MCF 10A (cell line): ENCODE results near the gene RPS14. TPM values are rescaled to one million over a fixed set of nuclear protein-coding genes. Genes with fewer than 3 reads are reported as not detected.

Experiments used
- BruUV-seq: library from RNA; stranded (reverse); fragments of 400-500 nt; replicated peaks from 2 replicates; lab custom pipeline; 2021; lab: Mats Ljungman, UMichigan
- CTCF ChIA-PET: fragments of 300-600 bp; sonication (Branson Sonifier 250); formaldehyde crosslinking; extraction: SDS; loops from one replicate; lab custom pipeline; 2021; ENCODE audit warnings: antibody characterized with exemption, inconsistent platforms; lab: Yijun Ruan, JAX
- POLR2A ChIA-PET: fragments of 300-600, 350-650 bp; sonication (Branson Sonifier 250); formaldehyde crosslinking; extraction: SDS; loops from one replicate; lab custom pipeline; 2020; ENCODE audit warnings: antibody characterized with exemption, inconsistent platforms; lab: Yijun Ruan, JAX
- DNase-seq: peaks from one replicate; pipeline ENCODE4 v3.0.0-alpha.2; 2018; ENCODE audit not compliant: unreplicated experiment
- H3K27ac Mint-ChIP-seq: one replicate; pipeline ENCODE4 v1.8.0; 2022; ENCODE audit warnings: mild to moderate bottlenecking, low read depth, mixed read lengths; ENCODE audit not compliant: unreplicated experiment
- H3K27me3 Mint-ChIP-seq: one replicate; pipeline ENCODE4 v1.8.0; 2022; ENCODE audit warnings: mixed read lengths; ENCODE audit not compliant: insufficient read depth, unreplicated experiment
- H3K36me3 Mint-ChIP-seq: one replicate; pipeline ENCODE4 v1.8.0; 2022; ENCODE audit warnings: mild to moderate bottlenecking, moderate library complexity, mixed read lengths; ENCODE audit not compliant: insufficient read depth, unreplicated experiment
- H3K4me1 Mint-ChIP-seq: one replicate; pipeline ENCODE4 v1.8.0; 2022; ENCODE audit warnings: mixed read lengths; ENCODE audit not compliant: insufficient read depth, unreplicated experiment
- H3K4me3 Mint-ChIP-seq: one replicate; pipeline ENCODE4 v1.8.0; 2022; ENCODE audit warnings: mild to moderate bottlenecking, moderate library complexity, mixed read lengths; ENCODE audit not compliant: unreplicated experiment
- H3K9me3 Mint-ChIP-seq: one replicate; pipeline ENCODE4 v1.8.0; 2022; ENCODE audit warnings: mixed read lengths; ENCODE audit not compliant: unreplicated experiment
- CTCF ChIP-seq: fragments of 200-600 bp; IDR thresholded peaks from one replicate; pipeline ENCODE4 v1.8.0; 2022; ENCODE audit warnings: antibody characterized with exemption, mild to moderate bottlenecking; ENCODE audit not compliant: unreplicated experiment
- intact Hi-C: fragments of 100-400 bp; cut with micrococcal nuclease; formaldehyde crosslinking; loops from 2 replicates; pipeline ENCODE4 v1.14.1; 2022
- total RNA-seq: library from RNA; stranded (reverse); gene quantifications from 2 replicates; pipeline ENCODE4 v1.2.3, GENCODE V29; 2022

Gene RPS14
- total RNA-seq, 1 experiment from 2014 or later = 5,481 TPM

- CTCF ChIA-PET = interaction anchor here (0.7 to 1.8 kb wide), 7 partner anchors 10 to 74 kb away, joined by 3 to 10 read pairs (median 3); no protein-coding TSS in a partner anchor
- H3K9me3 Mint-ChIP-seq = no peaks in the 10 kb centered on the region
- H3K4me1 Mint-ChIP-seq = peaks cover 9% of the 10 kb centered on the region
- H3K36me3 Mint-ChIP-seq = no peaks in the 10 kb centered on the region
- peak; percentile 84 for DNase-seq
- no peak overlapping the region for H3K4me3 Mint-ChIP-seq
- no peaks in the 10 kb centered on the region for H3K27me3 Mint-ChIP-seq
- no TSS peak for BruUV-seq
- TF ChIP-seq CTCF = no peak
- POLR2A ChIA-PET = interaction anchor here (1.0 to 1.5 kb wide), 3 partner anchors 9 to 39 kb away, joined by 3 to 6 read pairs (median 3); partner anchors contain the start of gene RPS14
- H3K27ac Mint-ChIP-seq = no peak overlapping the region
- intact Hi-C loops = no loop called here
Measured at GRCh38 chr5:150410524-150411244, 38.9 kb downstream of the RPS14 start.

- no TSS peak for BruUV-seq
- Mint-ChIP-seq H3K4me1 (peaks cover 9% of the 10 kb centered on the region), H3K27me3 (no peaks in the 10 kb centered on the region), H3K4me3 (no peak overlapping the region), H3K27ac (no peak overlapping the region), H3K9me3 (no peaks in the 10 kb centered on the region), H3K36me3 (no peaks in the 10 kb centered on the region)
- POLR2A ChIA-PET = interaction anchor here (0.6 to 1.5 kb wide), 5 partner anchors 9 to 41 kb away, joined by 3 to 6 read pairs (median 3); partner anchors contain the start of gene RPS14
- CTCF ChIA-PET = interaction anchor here (0.6 to 1.8 kb wide), 8 partner anchors 11 to 363 kb away, joined by 3 to 10 read pairs (median 3); no protein-coding TSS in a partner anchor
- TF ChIP-seq CTCF = no peak
- DNase-seq = peak; percentile 96
- intact Hi-C loops = no loop called here
Measured at GRCh38 chr5:150409638-150410523, 39.7 kb downstream of the RPS14 start.

GRCh38 chr5:150408231-150408943 lies 41.2 kb downstream of the RPS14 start:
- CTCF ChIA-PET = no interaction called here

More at GRCh38 chr5:150408231-150408943, 41.2 kb downstream of the RPS14 start:
- POLR2A ChIA-PET = interaction anchor here (0.7 kb wide), 1 partner anchor 51 kb away, joined by 4 read pairs; no protein-coding TSS in a partner anchor
- H3K4me3 Mint-ChIP-seq = no peak overlapping the region
- no TSS peak for BruUV-seq
- intact Hi-C loops = no loop called here
- H3K36me3 Mint-ChIP-seq = no peaks in the 10 kb centered on the region
- H3K9me3 Mint-ChIP-seq = no peaks in the 10 kb centered on the region
- no peak for DNase-seq
- TF ChIP-seq CTCF = no peak
- no peaks in the 10 kb centered on the region for H3K27me3 Mint-ChIP-seq
- peaks cover 9% of the 10 kb centered on the region for H3K4me1 Mint-ChIP-seq
- no peak overlapping the region for H3K27ac Mint-ChIP-seq
